GM12891 (cell line): Measurements from ENCODE around the gene NPHP4.

ENCODE experiments used
- POLR2A ChIP-seq: IDR thresholded peaks from 2 replicates; pipeline ENCODE4 v1.6.1; 2011; ENCODE audit warnings: low read depth, low read length, control low read depth
- POLR2AphosphoS5 ChIP-seq: IDR thresholded peaks from 2 replicates; pipeline ENCODE4 v1.6.1; 2011; ENCODE audit warnings: low read depth, low read length, control low read depth
- POU2F2 ChIP-seq: IDR thresholded peaks from 2 replicates; pipeline ENCODE4 v1.6.1; 2011; ENCODE audit warnings: low read depth, mild to moderate bottlenecking, control low read depth, low read length, moderate library complexity
- TAF1 ChIP-seq: IDR thresholded peaks from 2 replicates; pipeline ENCODE4 v1.6.1; 2011; ENCODE audit warnings: low read depth, low read length, control low read depth

- TF ChIP-seq POLR2A (no peak), TAF1 (no peak), POLR2AphosphoS5 (no peak), POU2F2 (no peak)
These were observed 80.4 kb downstream of the NPHP4 start for GRCh38 chr1:5911871-5912271.
